GM12892 (cell line): ENCODE results near the gene AARSD1.

Experiments used
- POLR2A ChIP-seq: IDR thresholded peaks from 2 replicates; pipeline ENCODE4 v1.6.1; 2011; ENCODE audit warnings: low read depth, low read length, control low read depth
- TAF1 ChIP-seq: IDR thresholded peaks from 2 replicates; pipeline ENCODE4 v1.6.1; 2011; ENCODE audit warnings: low read depth, mild to moderate bottlenecking, control low read depth, low read length, borderline replicate concordance

GRCh38 chr17:42989141-42989540 lies 24.9 kb upstream of the AARSD1 start:
- no peak for TF ChIP-seq POLR2A
- TF ChIP-seq TAF1 = no peak
